SH-SY5Y (cell line): ENCODE data around the gene SCYL2.

ENCODE experiments used
- GATA2 ChIP-seq: IDR thresholded peaks from 2 replicates; pipeline ENCODE4 v1.6.1; 2011; ENCODE audit warnings: mild to moderate bottlenecking, low read depth, low read length
- GATA3 ChIP-seq: IDR thresholded peaks from 2 replicates; pipeline ENCODE4 v1.6.1; 2011; ENCODE audit warnings: low read depth, mild to moderate bottlenecking, low read length, moderate library complexity

DNA sequence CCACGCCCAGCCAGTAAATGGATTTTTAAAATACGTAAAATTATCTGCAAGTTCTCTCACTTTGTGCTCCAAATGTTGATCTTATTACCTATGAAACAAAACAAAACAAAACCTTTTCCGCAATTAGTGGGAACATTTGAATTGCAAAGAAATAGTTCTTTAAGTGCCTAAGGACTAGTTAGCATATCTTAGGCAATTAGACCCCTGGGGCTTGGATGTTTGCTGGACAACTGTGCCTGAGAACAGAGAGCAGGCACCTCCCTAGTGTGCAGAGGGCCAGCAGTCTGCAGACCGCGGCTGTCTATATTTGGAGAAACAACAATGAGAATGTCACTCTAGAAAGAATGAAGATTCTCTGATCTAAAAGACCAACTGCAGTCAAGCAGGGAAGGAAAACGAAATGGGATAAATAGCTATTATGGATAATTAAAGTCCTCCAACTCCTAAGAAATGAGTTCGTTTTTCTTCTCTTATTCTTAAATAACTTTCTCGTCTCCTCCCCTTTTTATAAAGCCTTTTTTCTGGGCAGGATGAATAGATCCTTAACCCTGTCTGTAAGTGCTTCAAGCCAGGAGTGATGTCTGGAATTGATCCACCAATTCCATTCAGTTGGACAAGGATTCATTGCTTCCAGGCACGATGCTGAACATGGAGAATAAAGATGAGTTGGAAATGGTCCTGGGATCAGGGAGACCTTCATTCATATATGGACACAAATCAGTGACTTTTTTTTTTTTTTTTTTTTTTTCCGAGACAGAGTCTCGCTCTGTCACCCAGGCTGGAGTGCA is 106.1 kb downstream of the SCYL2 start:
- TF ChIP-seq GATA2, result no peak
- no peak for TF ChIP-seq GATA3
